Measurements from ENCODE around the gene ASTN2. TPM values are rescaled to one million over a fixed set of nuclear protein-coding genes. Genes with fewer than 3 reads are reported as not detected.

Gene ASTN2
- total and polyA plus RNA-seq, 10 donors: 0.87 to 6.1 (median 3.7) TPM

GRCh38 chr9:117253261-117253660, 161.6 kb downstream of the ASTN2 start:
- no peak for DNase-seq
- no peaks in the 10 kb centered on the region for H3K4me1 ChIP-seq
- no peaks in the 10 kb centered on the region for H3K9me3 ChIP-seq
- intact Hi-C loops (cut with DNase I; ENCODE audit: low total_unique reads): no loop called here
- TF ChIP-seq CTCF (IDR thresholded peaks at IDR 0.05 in 8 of 11, conservative IDR thresholded peaks at IDR 0.05 in 3 of 11) (no peak), POLR2A (IDR thresholded peaks at IDR 0.05) (no peak), POLR2AphosphoS5 (IDR thresholded peaks at IDR 0.05) (no peak)
- H3K36me3 ChIP-seq: no peaks in the 10 kb centered on the region
- no peak overlapping the region for H3K27ac ChIP-seq
- 24 to 49% (median 37%) methylated on average over 2 of the region's 2 CpGs for WGBS, 5 donors
- H3K4me3 ChIP-seq: no peak overlapping the region
- H3K27me3 ChIP-seq (replicated peaks in 1 of 7): peaks cover 0 to 7% (median 0%) of the 10 kb centered on the region in 7 donors

- Histone ChIP-seq H3K27me3 (replicated peaks in 1 of 7) (peaks cover 0 to 7% (median 0%) of the 10 kb centered on the region in 7 donors), H3K4me3 (no peak overlapping the region), H3K9me3 (no peaks in the 10 kb centered on the region), H3K27ac (no peak overlapping the region), H3K4me1 (no peaks in the 10 kb centered on the region), H3K36me3 (no peaks in the 10 kb centered on the region)
- DNase-seq: no peak
- no peak for TF ChIP-seq POLR2AphosphoS5 (IDR thresholded peaks at IDR 0.05)
- no peak for TF ChIP-seq CTCF (IDR thresholded peaks at IDR 0.05 in 8 of 11, conservative IDR thresholded peaks at IDR 0.05 in 3 of 11)
- no peak for TF ChIP-seq POLR2A (IDR thresholded peaks at IDR 0.05)
- intact Hi-C loops (cut with DNase I; ENCODE audit: low total_unique reads): no loop called here
- WGBS, 5 donors: 69 to 91% (median 82%) methylated on average over 3 of the region's 3 CpGs
These were observed 164.1 kb downstream of the ASTN2 start for GRCh38 chr9:117250610-117251215.

- no peak for DNase-seq
- H3K9me3 ChIP-seq: no peaks in the 10 kb centered on the region
- WGBS, 5 donors: 78 to 83% (median 82%) methylated on average over 3 of the region's 3 CpGs
- no peak overlapping the region for H3K4me3 ChIP-seq
- no peak overlapping the region for H3K27ac ChIP-seq
- intact Hi-C loops (cut with DNase I; ENCODE audit: low total_unique reads): no loop called here
- peaks cover 0 to 7% (median 0%) of the 10 kb centered on the region in 7 donors for H3K27me3 ChIP-seq (replicated peaks in 1 of 7)
- no peaks in the 10 kb centered on the region for H3K4me1 ChIP-seq
- H3K36me3 ChIP-seq: no peaks in the 10 kb centered on the region
- TF ChIP-seq POLR2A (IDR thresholded peaks at IDR 0.05) (no peak), CTCF (IDR thresholded peaks at IDR 0.05 in 8 of 11, conservative IDR thresholded peaks at IDR 0.05 in 3 of 11) (no peak), POLR2AphosphoS5 (IDR thresholded peaks at IDR 0.05) (no peak)
These were observed 165.1 kb downstream of the ASTN2 start for GRCh38 chr9:117249799-117250198.

GRCh38 chr9:117247266-117247665, 167.6 kb downstream of the ASTN2 start:
- TF ChIP-seq CTCF (IDR thresholded peaks at IDR 0.05 in 8 of 11, conservative IDR thresholded peaks at IDR 0.05 in 3 of 11): peak in 3 of 11 experiments; percentile 14 to 42 (median 29)
- TF ChIP-seq POLR2AphosphoS5 (IDR thresholded peaks at IDR 0.05): no peak
- Histone ChIP-seq H3K27ac (no peak overlapping the region), H3K36me3 (no peaks in the 10 kb centered on the region), H3K9me3 (no peaks in the 10 kb centered on the region), H3K4me3 (no peak overlapping the region), H3K27me3 (replicated peaks in 1 of 7) (no peaks in the 10 kb centered on the region), H3K4me1 (no peaks in the 10 kb centered on the region)
- WGBS, 5 donors: 42 to 50% (median 47%) methylated on average over 1 of the region's 1 CpG
- no peak for DNase-seq
- intact Hi-C loops (cut with DNase I; ENCODE audit: low total_unique reads): no loop called here

Measured in spleen (tissue), 11 donors.